C4-2B (cell line): Measurements from ENCODE around the gene NCOA7.
"Not testable (repeated sequence)": the region's sequence is repeated elsewhere in the genome, so short reads cannot be mapped to it uniquely, and the experiment has no call there.

ENCODE experiments used
- H3K27ac ChIP-seq: fragments of 450-650 bp; 2 replicates; pipeline ENCODE4 v1.5.1; 2017
- CTCF ChIP-seq: fragments of 450-650 bp; conservative IDR thresholded peaks from 2 replicates; pipeline ENCODE4 v1.5.1; 2017; ENCODE audit warnings: mild to moderate bottlenecking
- ZFX ChIP-seq: fragments of 450-650 bp; IDR thresholded peaks from 2 replicates; pipeline ENCODE4 v1.6.1; 2017

The NCOA7 gene

GRCh38 chr6:125839879-125840278 lies 49.1 kb downstream of the NCOA7 start:
- no peak overlapping the region for H3K27ac ChIP-seq
- TF ChIP-seq ZFX (no peak), CTCF (no peak)

- TF ChIP-seq CTCF = no peak
- no peak for TF ChIP-seq ZFX
These were observed 50.8 kb downstream of the NCOA7 start for GRCh38 chr6:125841356-125842090.

GRCh38 chr6:125842091-125842626 lies 51.4 kb downstream of the NCOA7 start:
- TF ChIP-seq CTCF = no peak
- no peak for TF ChIP-seq ZFX
- no peak overlapping the region for H3K27ac ChIP-seq

More at GRCh38 chr6:125841356-125842090, 50.8 kb downstream of the NCOA7 start:
- H3K27ac ChIP-seq = no peak overlapping the region

- TF ChIP-seq CTCF (no peak), ZFX (no peak)
These were observed 52.8 kb downstream of the NCOA7 start for GRCh38 chr6:125843593-125843992.

GRCh38 chr6:125844989-125845388 lies 54.2 kb downstream of the NCOA7 start:
- no peak overlapping the region for H3K27ac ChIP-seq
- TF ChIP-seq ZFX = no peak
- TF ChIP-seq CTCF = no peak

More at GRCh38 chr6:125843593-125843992, 52.8 kb downstream of the NCOA7 start:
- H3K27ac ChIP-seq = no peak overlapping the region

GRCh38 chr6:125846292-125847024 lies 55.7 kb downstream of the NCOA7 start:
- TF ChIP-seq ZFX (no peak), CTCF (no peak)

GRCh38 chr6:125848286-125848685 lies 57.5 kb downstream of the NCOA7 start:
- H3K27ac ChIP-seq = not testable (repeated sequence)

More at GRCh38 chr6:125846292-125847024, 55.7 kb downstream of the NCOA7 start:
- no peak overlapping the region for H3K27ac ChIP-seq
